Measurements from ENCODE around the gene ABCC10.
"Not testable (repeated sequence)": the region's sequence is repeated elsewhere in the genome, so short reads cannot be mapped to it uniquely, and the experiment has no call there.

ABCC10 gene, protein sequence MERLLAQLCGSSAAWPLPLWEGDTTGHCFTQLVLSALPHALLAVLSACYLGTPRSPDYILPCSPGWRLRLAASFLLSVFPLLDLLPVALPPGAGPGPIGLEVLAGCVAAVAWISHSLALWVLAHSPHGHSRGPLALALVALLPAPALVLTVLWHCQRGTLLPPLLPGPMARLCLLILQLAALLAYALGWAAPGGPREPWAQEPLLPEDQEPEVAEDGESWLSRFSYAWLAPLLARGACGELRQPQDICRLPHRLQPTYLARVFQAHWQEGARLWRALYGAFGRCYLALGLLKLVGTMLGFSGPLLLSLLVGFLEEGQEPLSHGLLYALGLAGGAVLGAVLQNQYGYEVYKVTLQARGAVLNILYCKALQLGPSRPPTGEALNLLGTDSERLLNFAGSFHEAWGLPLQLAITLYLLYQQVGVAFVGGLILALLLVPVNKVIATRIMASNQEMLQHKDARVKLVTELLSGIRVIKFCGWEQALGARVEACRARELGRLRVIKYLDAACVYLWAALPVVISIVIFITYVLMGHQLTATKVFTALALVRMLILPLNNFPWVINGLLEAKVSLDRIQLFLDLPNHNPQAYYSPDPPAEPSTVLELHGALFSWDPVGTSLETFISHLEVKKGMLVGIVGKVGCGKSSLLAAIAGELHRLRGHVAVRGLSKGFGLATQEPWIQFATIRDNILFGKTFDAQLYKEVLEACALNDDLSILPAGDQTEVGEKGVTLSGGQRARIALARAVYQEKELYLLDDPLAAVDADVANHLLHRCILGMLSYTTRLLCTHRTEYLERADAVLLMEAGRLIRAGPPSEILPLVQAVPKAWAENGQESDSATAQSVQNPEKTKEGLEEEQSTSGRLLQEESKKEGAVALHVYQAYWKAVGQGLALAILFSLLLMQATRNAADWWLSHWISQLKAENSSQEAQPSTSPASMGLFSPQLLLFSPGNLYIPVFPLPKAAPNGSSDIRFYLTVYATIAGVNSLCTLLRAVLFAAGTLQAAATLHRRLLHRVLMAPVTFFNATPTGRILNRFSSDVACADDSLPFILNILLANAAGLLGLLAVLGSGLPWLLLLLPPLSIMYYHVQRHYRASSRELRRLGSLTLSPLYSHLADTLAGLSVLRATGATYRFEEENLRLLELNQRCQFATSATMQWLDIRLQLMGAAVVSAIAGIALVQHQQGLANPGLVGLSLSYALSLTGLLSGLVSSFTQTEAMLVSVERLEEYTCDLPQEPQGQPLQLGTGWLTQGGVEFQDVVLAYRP (N-terminal part only)

GRCh38 chr6:43427406-43428111, at the start of gene ABCC10:
Gene ABCC10 (plus strand): TSS chr6:43427541. CDS start chr6:43427979, 438 bp downstream.
- peaks cover 10% of the 10 kb centered on the region for H3K36me3 ChIP-seq
- peaks cover 15% of the 10 kb centered on the region for H3K27me3 ChIP-seq
- peak within 1 kb of the TSS; percentile 77 to 82 for H3K4me3 ChIP-seq (ENCODE audit: low read depth in 1 of 2, low read length in 1 of 2)
- TF ChIP-seq, protein P1, sequence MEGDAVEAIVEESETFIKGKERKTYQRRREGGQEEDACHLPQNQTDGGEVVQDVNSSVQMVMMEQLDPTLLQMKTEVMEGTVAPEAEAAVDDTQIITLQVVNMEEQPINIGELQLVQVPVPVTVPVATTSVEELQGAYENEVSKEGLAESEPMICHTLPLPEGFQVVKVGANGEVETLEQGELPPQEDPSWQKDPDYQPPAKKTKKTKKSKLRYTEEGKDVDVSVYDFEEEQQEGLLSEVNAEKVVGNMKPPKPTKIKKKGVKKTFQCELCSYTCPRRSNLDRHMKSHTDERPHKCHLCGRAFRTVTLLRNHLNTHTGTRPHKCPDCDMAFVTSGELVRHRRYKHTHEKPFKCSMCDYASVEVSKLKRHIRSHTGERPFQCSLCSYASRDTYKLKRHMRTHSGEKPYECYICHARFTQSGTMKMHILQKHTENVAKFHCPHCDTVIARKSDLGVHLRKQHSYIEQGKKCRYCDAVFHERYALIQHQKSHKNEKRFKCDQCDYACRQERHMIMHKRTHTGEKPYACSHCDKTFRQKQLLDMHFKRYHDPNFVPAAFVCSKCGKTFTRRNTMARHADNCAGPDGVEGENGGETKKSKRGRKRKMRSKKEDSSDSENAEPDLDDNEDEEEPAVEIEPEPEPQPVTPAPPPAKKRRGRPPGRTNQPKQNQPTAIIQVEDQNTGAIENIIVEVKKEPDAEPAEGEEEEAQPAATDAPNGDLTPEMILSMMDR (IDR thresholded peaks at IDR 0.05), result peak; percentile 53
- H3K27ac ChIP-seq, result peak within 1 kb of the TSS; percentile 82
- peaks cover 20 to 25% of the 10 kb centered on the region in 2 experiments for H3K4me1 ChIP-seq (ENCODE audit: control insufficient read depth in 1 of 2, insufficient read depth in 1 of 2, low read depth in 1 of 2, low read length in 1 of 2)
- H3K9me3 ChIP-seq, result no peaks in the 10 kb centered on the region

DNA sequence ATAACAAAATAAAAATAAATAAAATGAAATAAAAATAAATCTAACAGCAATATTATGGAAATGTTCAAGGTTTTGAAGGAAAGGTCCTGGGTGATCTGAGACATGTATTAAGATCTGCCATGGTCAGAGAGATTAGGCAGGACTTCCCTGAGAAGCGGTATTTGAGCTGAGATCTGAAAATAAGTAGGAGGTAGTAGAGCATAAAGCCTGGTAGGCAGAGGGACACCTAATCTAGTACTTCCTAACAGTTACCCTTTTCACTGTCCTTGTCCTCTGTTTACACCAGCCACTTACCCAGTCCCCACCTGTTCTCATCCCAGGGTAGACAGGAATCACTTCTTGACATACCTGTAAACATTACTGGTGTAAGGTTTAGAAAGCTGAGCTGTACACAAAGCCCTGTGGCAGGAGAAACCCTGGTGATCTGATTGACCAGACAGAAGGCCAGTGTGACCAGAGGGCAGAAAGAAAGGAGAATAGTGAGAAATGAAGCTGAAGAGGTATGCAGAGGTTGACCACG, 49.6 kb upstream of the ABCC10 start:
- Histone ChIP-seq H3K36me3 (no peaks in the 10 kb centered on the region), H3K27me3 (peaks cover 100% of the 10 kb centered on the region), H3K4me3 (ENCODE audit: low read depth in 1 of 2, low read length in 1 of 2) (no peak overlapping the region), H3K9me3 (no peaks in the 10 kb centered on the region), H3K4me1 (ENCODE audit: control insufficient read depth in 1 of 2, insufficient read depth in 1 of 2, low read depth in 1 of 2, low read length in 1 of 2) (peaks cover 0 to 5% of the 10 kb centered on the region in 2 experiments), H3K27ac (no peak overlapping the region)
- TF ChIP-seq, protein P1 (IDR thresholded peaks at IDR 0.05), result no peak

- H3K4me1 ChIP-seq (ENCODE audit: control insufficient read depth in 1 of 2, insufficient read depth in 1 of 2, low read depth in 1 of 2, low read length in 1 of 2), result peaks cover 6 to 14% of the 10 kb centered on the region in 2 experiments
- no peak overlapping the region for H3K4me3 ChIP-seq (ENCODE audit: low read depth in 1 of 2, low read length in 1 of 2)
- H3K27me3 ChIP-seq, result peaks cover 93% of the 10 kb centered on the region
- H3K36me3 ChIP-seq, result no peaks in the 10 kb centered on the region
- H3K9me3 ChIP-seq, result no peaks in the 10 kb centered on the region
- TF ChIP-seq, protein P1 (IDR thresholded peaks at IDR 0.05), result no peak
- no peak overlapping the region for H3K27ac ChIP-seq
Measured at GRCh38 chr6:43378631-43379030, 48.7 kb upstream of the ABCC10 start.

DNA sequence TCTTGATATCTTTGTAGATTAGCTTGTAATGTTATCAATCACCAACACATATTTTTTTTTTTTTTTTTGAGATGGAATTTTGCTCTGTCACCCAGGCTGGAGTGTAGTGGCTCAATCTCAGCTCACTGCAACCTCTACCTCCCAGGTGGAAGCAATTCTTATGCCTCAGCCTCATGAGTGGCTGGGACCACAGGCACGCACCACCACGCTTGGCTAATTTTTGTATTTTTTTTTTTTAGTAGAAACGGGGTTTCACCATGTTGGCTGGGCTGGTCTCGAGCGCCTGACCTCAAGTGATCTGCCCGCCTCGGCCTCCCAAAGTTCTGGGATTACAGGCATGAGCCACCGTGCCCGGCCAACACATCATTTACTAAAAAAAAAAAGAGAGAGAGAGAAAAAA, 46.5 kb upstream of the ABCC10 start:
- H3K27me3 ChIP-seq, result peaks cover 84% of the 10 kb centered on the region
- not testable (repeated sequence) for H3K27ac ChIP-seq; H3K4me3 ChIP-seq (ENCODE audit: low read depth in 1 of 2, low read length in 1 of 2); H3K36me3 ChIP-seq; H3K9me3 ChIP-seq
- H3K4me1 ChIP-seq (ENCODE audit: control insufficient read depth in 1 of 2, insufficient read depth in 1 of 2, low read depth in 1 of 2, low read length in 1 of 2), result peaks cover 16 to 29% of the 10 kb centered on the region in 2 experiments

- Histone ChIP-seq H3K27me3 (peaks cover 84% of the 10 kb centered on the region), H3K27ac (peak overlapping the region; percentile 83), H3K4me3 (ENCODE audit: low read depth in 1 of 2, low read length in 1 of 2) (no peak overlapping the region), H3K4me1 (ENCODE audit: control insufficient read depth in 1 of 2, insufficient read depth in 1 of 2, low read depth in 1 of 2, low read length in 1 of 2) (peaks cover 16 to 29% of the 10 kb centered on the region in 2 experiments), H3K36me3 (no peaks in the 10 kb centered on the region), H3K9me3 (no peaks in the 10 kb centered on the region)
- TF ChIP-seq, protein P1 (IDR thresholded peaks at IDR 0.05), result no peak
Measured at GRCh38 chr6:43383021-43383667, 44.2 kb upstream of the ABCC10 start.

All from neutrophil (primary cell).